Lower lobe of right lung (tissue), 2 donors: ENCODE results near the gene CLCN2. TPM values are rescaled to one million over a fixed set of nuclear protein-coding genes. Genes with fewer than 3 reads are reported as not detected.

Experiments used
- ATAC-seq, 2 donors: fragments of 200-7000 bp; cut with Tn5 transposase; one replicate each; pipeline ENCODE4 v1.9.1; 2020 to 2022; ENCODE audit warnings: mild to moderate bottlenecking in 2 of 2, moderate library complexity in 2 of 2
- DNase-seq: peaks from one replicate; pipeline ENCODE4 v3.0.0-alpha.2; 2020
- H3K27ac ChIP-seq: fragments of 200-600 bp; one replicate; pipeline ENCODE4 v1.8.0; 2022
- H3K27me3 ChIP-seq: fragments of 200-600 bp; one replicate; pipeline ENCODE4 v1.8.0; 2022; ENCODE audit warnings: low read depth
- H3K36me3 ChIP-seq: fragments of 200-600 bp; one replicate; pipeline ENCODE4 v1.8.0; 2022; ENCODE audit warnings: mild to moderate bottlenecking
- H3K4me1 ChIP-seq: fragments of 200-600 bp; one replicate; pipeline ENCODE4 v1.8.0; 2022
- H3K4me3 ChIP-seq: fragments of 200-600 bp; one replicate; pipeline ENCODE4 v1.8.0; 2022; ENCODE audit warnings: mild to moderate bottlenecking
- H3K9me3 ChIP-seq: fragments of 200-600 bp; one replicate; pipeline ENCODE4 v1.8.0; 2022
- intact Hi-C: fragments of 100-400 bp; cut with DNase I; formaldehyde crosslinking; loops from one replicate; pipeline ENCODE4 v1.11.0; 2022
- total RNA-seq: library from RNA; stranded (reverse); fragmentation: NEBNext Ultra II Directional; extraction: Animal tissue kit (Norgen Biotek cat#: 25700); gene quantifications from one replicate; pipeline ENCODE4 v1.2.1, GENCODE V29; 2021
- TF ChIP-seq, protein P1 (sequence below): fragments of 200-600 bp; IDR thresholded peaks from one replicate; pipeline ENCODE4 v1.8.0; 2022; ENCODE audit warnings: antibody characterized with exemption, mild to moderate bottlenecking
- donor health status: DM: no; HTN: yes; CAD: no; lungs with severe emphysema.

CLCN2 gene
- total RNA-seq, 1 donor from 2014 or later = 4.4 TPM

DNA sequence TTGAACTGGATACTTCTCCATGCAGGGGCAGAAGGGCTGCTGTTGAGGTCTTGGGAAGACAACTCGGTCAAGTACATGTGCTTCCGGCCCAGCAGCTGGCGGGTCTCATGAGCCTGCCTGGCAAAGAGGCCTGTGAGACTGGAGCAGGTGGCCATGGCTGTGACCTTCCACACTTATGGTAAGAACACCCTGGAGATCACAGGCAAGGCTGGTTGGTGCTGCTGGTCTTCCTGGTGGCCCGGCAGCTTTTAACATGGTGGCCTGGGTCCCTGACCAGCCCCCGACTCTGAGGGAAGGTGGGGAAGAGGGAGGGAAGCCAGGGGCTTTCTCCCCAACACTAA lies 33.9 kb upstream of the CLCN2 start:
- H3K36me3 ChIP-seq = no peaks in the 10 kb centered on the region
- no peak overlapping the region for H3K27ac ChIP-seq
- H3K4me3 ChIP-seq = no peak overlapping the region
- H3K9me3 ChIP-seq = no peaks in the 10 kb centered on the region
- ATAC-seq (no peak), DNase-seq (no peak)
- TF ChIP-seq, protein P1, sequence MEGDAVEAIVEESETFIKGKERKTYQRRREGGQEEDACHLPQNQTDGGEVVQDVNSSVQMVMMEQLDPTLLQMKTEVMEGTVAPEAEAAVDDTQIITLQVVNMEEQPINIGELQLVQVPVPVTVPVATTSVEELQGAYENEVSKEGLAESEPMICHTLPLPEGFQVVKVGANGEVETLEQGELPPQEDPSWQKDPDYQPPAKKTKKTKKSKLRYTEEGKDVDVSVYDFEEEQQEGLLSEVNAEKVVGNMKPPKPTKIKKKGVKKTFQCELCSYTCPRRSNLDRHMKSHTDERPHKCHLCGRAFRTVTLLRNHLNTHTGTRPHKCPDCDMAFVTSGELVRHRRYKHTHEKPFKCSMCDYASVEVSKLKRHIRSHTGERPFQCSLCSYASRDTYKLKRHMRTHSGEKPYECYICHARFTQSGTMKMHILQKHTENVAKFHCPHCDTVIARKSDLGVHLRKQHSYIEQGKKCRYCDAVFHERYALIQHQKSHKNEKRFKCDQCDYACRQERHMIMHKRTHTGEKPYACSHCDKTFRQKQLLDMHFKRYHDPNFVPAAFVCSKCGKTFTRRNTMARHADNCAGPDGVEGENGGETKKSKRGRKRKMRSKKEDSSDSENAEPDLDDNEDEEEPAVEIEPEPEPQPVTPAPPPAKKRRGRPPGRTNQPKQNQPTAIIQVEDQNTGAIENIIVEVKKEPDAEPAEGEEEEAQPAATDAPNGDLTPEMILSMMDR = no peak
- H3K27me3 ChIP-seq = no peaks in the 10 kb centered on the region
- H3K4me1 ChIP-seq = no peaks in the 10 kb centered on the region
- intact Hi-C loops = no loop called here

- DNase-seq (no peak), ATAC-seq (no peak)
- intact Hi-C loops = no loop called here
- no peaks in the 10 kb centered on the region for H3K36me3 ChIP-seq
- H3K27me3 ChIP-seq = peaks cover 6% of the 10 kb centered on the region
- no peak overlapping the region for H3K27ac ChIP-seq
- no peak overlapping the region for H3K4me3 ChIP-seq
- no peaks in the 10 kb centered on the region for H3K4me1 ChIP-seq
- H3K9me3 ChIP-seq = no peaks in the 10 kb centered on the region
- TF ChIP-seq, protein P1 = no peak
These were observed 29.9 kb upstream of the CLCN2 start for GRCh38 chr3:184391266-184391665.

GRCh38 chr3:184389935-184390528 lies 28.6 kb upstream of the CLCN2 start:
- no peaks in the 10 kb centered on the region for H3K4me1 ChIP-seq
- TF ChIP-seq, protein P1 = no peak
- DNase-seq = no peak
- H3K9me3 ChIP-seq = no peaks in the 10 kb centered on the region
- intact Hi-C loops = no loop called here
- H3K27me3 ChIP-seq = peaks cover 7% of the 10 kb centered on the region
- H3K4me3 ChIP-seq = no peak overlapping the region
- H3K36me3 ChIP-seq = no peaks in the 10 kb centered on the region
- ATAC-seq = no peak
- H3K27ac ChIP-seq = no peak overlapping the region

DNA sequence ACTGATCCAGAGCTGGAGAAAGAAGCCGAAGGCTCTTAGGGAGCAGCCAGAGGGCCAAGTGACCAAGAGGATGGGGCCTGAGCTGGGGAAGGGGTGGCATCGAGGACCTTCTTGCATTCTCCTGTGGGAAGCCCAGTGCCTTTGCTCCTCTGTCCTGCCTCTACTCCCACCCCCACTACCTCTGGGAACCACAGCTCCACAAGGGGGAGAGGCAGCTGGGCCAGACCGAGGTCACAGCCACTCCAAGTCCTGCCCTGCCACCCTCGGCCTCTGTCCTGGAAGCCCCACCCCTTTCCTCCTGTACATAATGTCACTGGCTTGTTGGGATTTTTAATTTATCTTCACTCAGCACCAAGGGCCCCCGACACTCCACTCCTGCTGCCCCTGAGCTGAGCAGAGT lies 28.0 kb upstream of the CLCN2 start:
- Histone ChIP-seq H3K27me3 (peaks cover 7% of the 10 kb centered on the region), H3K9me3 (no peaks in the 10 kb centered on the region), H3K27ac (no peak overlapping the region), H3K4me1 (no peaks in the 10 kb centered on the region), H3K4me3 (no peak overlapping the region), H3K36me3 (no peaks in the 10 kb centered on the region)
- no peak for DNase-seq
- intact Hi-C loops = no loop called here
- TF ChIP-seq, protein P1 = no peak
- no peak for ATAC-seq

DNA sequence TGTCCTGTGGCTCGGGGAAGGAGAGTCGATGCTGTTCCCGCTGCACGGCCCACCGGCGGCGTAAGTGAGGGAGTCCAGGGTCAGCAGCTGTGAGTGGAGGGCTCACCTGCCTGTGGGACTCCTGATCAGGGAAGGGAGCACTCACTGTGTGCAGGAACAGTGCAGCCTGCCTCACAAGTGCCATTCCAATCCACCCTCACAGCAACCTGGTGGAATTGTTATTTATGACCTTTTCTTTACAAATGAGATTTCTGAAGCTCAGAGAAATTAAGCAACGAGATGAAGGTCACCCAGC lies 27.5 kb upstream of the CLCN2 start:
- Histone ChIP-seq H3K9me3 (no peaks in the 10 kb centered on the region), H3K27ac (no peak overlapping the region), H3K36me3 (no peaks in the 10 kb centered on the region), H3K27me3 (peaks cover 7% of the 10 kb centered on the region), H3K4me1 (no peaks in the 10 kb centered on the region), H3K4me3 (no peak overlapping the region)
- no peak for ATAC-seq
- no peak for DNase-seq
- intact Hi-C loops = no loop called here
- TF ChIP-seq, protein P1 = no peak
